Coronary artery (tissue), 2 donors: ENCODE results near the gene AGT.

Experiments used
- DNase-seq: peaks from one replicate; pipeline ENCODE4 v3.0.0-alpha.2; 2017; ENCODE audit warnings: low spot score
- H3K27ac ChIP-seq, 2 donors: fragments of 200-600 bp; sonication (generic); one replicate each; pipeline ENCODE4 v1.5.1; 2016 to 2019
- H3K4me3 ChIP-seq: fragments of 200-600 bp; sonication (generic); 2 replicates; pipeline ENCODE4 v1.5.1; 2016; ENCODE audit warnings: mild to moderate bottlenecking, moderate library complexity
- TF ChIP-seq, protein P1 (sequence below): fragments of 200-600 bp; sonication (generic); IDR thresholded peaks from one replicate; pipeline ENCODE4 v1.5.1; 2019; ENCODE audit warnings: antibody characterized with exemption

The AGT gene

DNA sequence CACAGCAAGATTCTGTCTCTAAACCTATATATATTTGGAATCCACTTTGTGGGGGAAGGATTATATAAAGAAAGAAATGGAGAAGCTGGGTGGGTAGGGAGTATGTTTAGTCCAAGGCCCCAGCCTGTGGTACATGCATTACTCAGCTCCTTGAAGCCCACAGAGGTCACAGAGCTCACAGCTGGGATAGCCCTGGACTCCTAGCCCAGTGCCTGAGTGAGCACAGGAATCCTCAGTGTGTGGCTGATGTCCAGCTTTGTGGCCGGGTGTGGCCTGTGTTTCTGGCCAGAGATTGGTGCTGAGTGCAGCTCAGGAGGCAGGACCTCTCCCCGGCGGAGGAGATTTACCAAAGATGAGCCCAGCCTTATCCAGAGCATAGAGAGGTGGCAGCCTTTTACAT, 40.9 kb upstream of the AGT start:
- TF ChIP-seq, protein P1, sequence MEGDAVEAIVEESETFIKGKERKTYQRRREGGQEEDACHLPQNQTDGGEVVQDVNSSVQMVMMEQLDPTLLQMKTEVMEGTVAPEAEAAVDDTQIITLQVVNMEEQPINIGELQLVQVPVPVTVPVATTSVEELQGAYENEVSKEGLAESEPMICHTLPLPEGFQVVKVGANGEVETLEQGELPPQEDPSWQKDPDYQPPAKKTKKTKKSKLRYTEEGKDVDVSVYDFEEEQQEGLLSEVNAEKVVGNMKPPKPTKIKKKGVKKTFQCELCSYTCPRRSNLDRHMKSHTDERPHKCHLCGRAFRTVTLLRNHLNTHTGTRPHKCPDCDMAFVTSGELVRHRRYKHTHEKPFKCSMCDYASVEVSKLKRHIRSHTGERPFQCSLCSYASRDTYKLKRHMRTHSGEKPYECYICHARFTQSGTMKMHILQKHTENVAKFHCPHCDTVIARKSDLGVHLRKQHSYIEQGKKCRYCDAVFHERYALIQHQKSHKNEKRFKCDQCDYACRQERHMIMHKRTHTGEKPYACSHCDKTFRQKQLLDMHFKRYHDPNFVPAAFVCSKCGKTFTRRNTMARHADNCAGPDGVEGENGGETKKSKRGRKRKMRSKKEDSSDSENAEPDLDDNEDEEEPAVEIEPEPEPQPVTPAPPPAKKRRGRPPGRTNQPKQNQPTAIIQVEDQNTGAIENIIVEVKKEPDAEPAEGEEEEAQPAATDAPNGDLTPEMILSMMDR = no peak
- no peak overlapping the region for H3K4me3 ChIP-seq
- H3K27ac ChIP-seq = no peak overlapping the region
- no peak for DNase-seq

DNA sequence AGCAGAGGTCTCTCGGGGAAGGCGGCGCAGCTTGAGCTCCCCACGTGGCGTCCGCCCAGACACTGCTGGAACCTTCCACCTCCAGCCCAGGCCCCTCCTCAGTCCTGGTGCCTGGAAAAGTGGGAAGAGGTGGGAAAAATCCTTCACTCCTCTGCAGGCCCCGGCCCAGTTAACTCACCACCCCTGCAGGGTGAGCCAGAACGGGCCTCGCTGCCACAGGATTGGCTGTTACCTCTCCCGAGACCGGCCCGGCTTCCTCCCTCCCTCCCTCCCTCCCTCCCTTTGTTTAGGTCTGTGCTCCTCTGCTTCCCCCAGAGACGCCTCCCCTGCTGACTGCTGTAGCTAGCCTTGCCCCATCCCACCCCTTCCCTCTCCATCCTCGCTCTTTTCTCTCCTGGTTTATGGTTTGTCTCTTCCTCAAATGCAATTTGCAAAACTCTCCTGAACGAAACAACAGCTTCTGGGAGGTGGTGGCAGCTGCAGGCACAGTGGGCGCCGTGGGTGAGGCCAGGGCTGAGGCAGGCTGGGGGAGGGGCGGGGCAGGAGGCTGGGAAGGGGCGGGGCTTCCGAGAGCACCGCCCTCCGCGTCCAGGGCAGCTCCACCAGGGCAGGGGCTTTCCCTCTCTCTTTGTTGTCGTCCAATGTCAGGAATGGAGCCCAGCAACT, 39.8 kb upstream of the AGT start:
- DNase-seq = no peak
- peak overlapping the region; percentile 17 for H3K4me3 ChIP-seq
- TF ChIP-seq, protein P1 = no peak
- no peak overlapping the region for H3K27ac ChIP-seq

DNA sequence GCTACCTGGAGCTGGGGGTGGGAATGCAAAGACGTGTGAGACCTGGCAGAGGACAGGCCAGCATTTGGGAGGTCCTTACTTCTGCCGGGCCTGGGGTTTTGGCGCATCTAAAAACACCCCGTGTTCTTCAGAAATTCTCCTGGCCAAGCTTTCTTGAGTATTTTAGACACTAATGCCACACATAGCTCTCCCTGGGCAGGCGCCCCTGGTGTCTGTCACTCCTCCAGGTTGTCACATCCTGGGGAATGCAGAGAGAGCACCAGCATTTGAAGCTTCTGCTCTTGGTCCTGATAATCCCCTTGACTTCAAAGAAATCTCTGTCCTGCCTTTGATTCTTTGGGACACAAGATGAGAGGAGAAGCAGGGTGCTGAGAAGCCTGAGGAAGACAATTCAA, 39.3 kb upstream of the AGT start:
- TF ChIP-seq, protein P1 = no peak
- Histone ChIP-seq H3K27ac (no peak overlapping the region), H3K4me3 (no peak overlapping the region)

DNA sequence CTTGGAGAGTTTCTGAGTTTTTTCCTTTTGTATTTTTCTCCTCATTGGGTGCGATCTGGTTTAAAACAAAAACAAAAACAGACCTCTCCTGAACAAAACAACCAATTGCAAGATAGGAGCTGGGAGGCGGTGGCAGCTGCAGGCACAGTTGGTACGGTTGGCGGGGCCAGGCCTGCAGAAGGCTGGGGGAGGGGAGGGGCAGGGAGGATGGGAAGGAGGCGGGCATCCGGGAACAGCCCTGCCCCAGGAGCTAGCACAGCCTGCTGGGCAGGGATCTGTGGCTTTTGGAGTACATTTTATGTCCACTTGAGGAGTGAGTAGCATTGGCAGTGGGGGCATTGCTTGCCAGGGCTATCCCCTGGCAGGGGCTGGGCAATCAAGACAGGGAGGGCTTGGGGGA, 38.5 kb upstream of the AGT start:
- no peak overlapping the region for H3K4me3 ChIP-seq
- H3K27ac ChIP-seq = no peak overlapping the region
- DNase-seq = no peak
- TF ChIP-seq, protein P1 = no peak

More for the DNA sequence above, 39.3 kb upstream of the AGT start:
- DNase-seq = no peak

GRCh38 chr1:230750986-230751625, 37.2 kb upstream of the AGT start:
- no peak overlapping the region for H3K4me3 ChIP-seq
- TF ChIP-seq, protein P1 = no peak
- DNase-seq = no peak
- no peak overlapping the region for H3K27ac ChIP-seq

DNA sequence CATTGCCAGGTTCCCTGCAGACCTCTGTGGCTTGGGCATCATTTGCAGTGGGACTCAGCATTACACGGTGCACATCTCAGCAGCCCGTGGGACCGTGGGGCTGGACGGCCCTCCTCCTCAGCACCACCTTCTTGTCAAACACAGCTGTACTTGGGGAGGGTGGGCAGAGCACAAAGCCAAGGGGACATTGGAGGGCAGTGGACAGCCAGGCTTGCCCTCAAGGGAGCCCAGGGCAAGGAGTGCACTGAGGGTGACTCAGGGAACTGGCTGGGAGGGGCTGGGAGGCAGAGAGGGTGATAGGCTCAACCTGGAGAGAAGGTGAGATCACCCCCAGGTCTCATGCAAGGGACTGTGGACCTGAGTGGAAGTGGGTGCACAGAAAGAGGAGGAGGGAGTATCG, 36.7 kb upstream of the AGT start:
- TF ChIP-seq, protein P1 = no peak
- no peak for DNase-seq
- no peak overlapping the region for H3K4me3 ChIP-seq
- no peak overlapping the region for H3K27ac ChIP-seq

- no peak overlapping the region for H3K4me3 ChIP-seq
- TF ChIP-seq, protein P1 = no peak
- H3K27ac ChIP-seq = no peak overlapping the region
- no peak for DNase-seq
Measured at GRCh38 chr1:230749635-230750034, 35.7 kb upstream of the AGT start.
